ENCODE results near the gene SH2D4B. TPM values are rescaled to one million over a fixed set of nuclear protein-coding genes. Genes with fewer than 3 reads are reported as not detected.

Gene SH2D4B
- total RNA-seq, 4 donors from 2014 or later = not detected

GRCh38 chr10:80613466-80614170 is 75.9 kb downstream of the SH2D4B start:
- TF ChIP-seq, protein P1, sequence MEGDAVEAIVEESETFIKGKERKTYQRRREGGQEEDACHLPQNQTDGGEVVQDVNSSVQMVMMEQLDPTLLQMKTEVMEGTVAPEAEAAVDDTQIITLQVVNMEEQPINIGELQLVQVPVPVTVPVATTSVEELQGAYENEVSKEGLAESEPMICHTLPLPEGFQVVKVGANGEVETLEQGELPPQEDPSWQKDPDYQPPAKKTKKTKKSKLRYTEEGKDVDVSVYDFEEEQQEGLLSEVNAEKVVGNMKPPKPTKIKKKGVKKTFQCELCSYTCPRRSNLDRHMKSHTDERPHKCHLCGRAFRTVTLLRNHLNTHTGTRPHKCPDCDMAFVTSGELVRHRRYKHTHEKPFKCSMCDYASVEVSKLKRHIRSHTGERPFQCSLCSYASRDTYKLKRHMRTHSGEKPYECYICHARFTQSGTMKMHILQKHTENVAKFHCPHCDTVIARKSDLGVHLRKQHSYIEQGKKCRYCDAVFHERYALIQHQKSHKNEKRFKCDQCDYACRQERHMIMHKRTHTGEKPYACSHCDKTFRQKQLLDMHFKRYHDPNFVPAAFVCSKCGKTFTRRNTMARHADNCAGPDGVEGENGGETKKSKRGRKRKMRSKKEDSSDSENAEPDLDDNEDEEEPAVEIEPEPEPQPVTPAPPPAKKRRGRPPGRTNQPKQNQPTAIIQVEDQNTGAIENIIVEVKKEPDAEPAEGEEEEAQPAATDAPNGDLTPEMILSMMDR (IDR thresholded peaks at IDR 0.05) = no peak
- TF ChIP-seq POLR2A (IDR thresholded peaks at IDR 0.05) = no peak
- TF ChIP-seq EP300 (IDR thresholded peaks at IDR 0.05) = no peak
- TF ChIP-seq POLR2AphosphoS5 (IDR thresholded peaks at IDR 0.05) = no peak
- Histone ChIP-seq H3K4me1 (no peaks in the 10 kb centered on the region), H3K27me3 (peaks cover 12% of the 10 kb centered on the region), H3K27ac (no peak overlapping the region), H3K9me3 (no peaks in the 10 kb centered on the region), H3K36me3 (no peaks in the 10 kb centered on the region), H3K4me3 (no peak overlapping the region)
- WGBS, 2 donors (ENCODE audit: low coverage in 1 of 2) = 57% methylated on average over 4 of the region's 8 CpGs; no CpG with 5 or more reads in 1 of the 2 donors
- no peak for ATAC-seq

GRCh38 chr10:80614576-80615416 is 77.1 kb downstream of the SH2D4B start:
- WGBS, 2 donors (ENCODE audit: low coverage in 1 of 2) = 60% methylated on average over 1 of the region's 5 CpGs; no CpG with 5 or more reads in 1 of the 2 donors
- Histone ChIP-seq H3K4me3 (no peak overlapping the region), H3K4me1 (no peaks in the 10 kb centered on the region), H3K27me3 (peaks cover 12% of the 10 kb centered on the region), H3K9me3 (no peaks in the 10 kb centered on the region), H3K27ac (no peak overlapping the region), H3K36me3 (no peaks in the 10 kb centered on the region)
- no peak for ATAC-seq
- no peak for TF ChIP-seq EP300 (IDR thresholded peaks at IDR 0.05)
- TF ChIP-seq POLR2A (IDR thresholded peaks at IDR 0.05) = no peak
- TF ChIP-seq POLR2AphosphoS5 (IDR thresholded peaks at IDR 0.05) = no peak
- TF ChIP-seq, protein P1 (IDR thresholded peaks at IDR 0.05) = no peak

DNA sequence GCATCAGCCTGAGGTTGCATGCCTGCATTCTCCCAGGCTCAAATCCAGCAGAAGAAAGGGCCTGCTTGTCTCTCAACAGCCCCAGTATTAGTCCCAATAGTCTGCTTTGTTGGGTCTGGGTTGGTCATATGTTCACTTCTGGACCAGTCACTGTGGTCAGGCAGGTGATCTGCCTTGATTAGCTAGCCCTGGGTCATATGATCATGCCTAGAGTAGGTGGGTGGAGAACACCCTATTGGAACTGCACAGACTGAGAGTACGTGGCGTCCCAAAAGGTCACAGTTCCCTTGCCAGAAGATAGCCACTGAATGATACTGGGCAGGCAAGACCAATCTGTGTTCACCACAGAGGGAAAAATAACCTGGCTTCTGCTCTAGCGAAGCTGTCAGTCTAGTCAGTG is 80.1 kb downstream of the SH2D4B start:
- TF ChIP-seq POLR2AphosphoS5 (IDR thresholded peaks at IDR 0.05) (no peak), EP300 (IDR thresholded peaks at IDR 0.05) (no peak), POLR2A (IDR thresholded peaks at IDR 0.05) (no peak)
- TF ChIP-seq, protein P1 (IDR thresholded peaks at IDR 0.05) = no peak
- no peak overlapping the region for H3K4me3 ChIP-seq
- no peaks in the 10 kb centered on the region for H3K4me1 ChIP-seq
- no peaks in the 10 kb centered on the region for H3K36me3 ChIP-seq
- H3K27me3 ChIP-seq = peaks cover 12% of the 10 kb centered on the region
- no peak overlapping the region for H3K27ac ChIP-seq
- no peak for ATAC-seq
- H3K9me3 ChIP-seq = no peaks in the 10 kb centered on the region
- WGBS, 2 donors (ENCODE audit: low coverage in 1 of 2) = 92% methylated on average over 3 of the region's 3 CpGs; no CpG with 5 or more reads in 1 of the 2 donors

DNA sequence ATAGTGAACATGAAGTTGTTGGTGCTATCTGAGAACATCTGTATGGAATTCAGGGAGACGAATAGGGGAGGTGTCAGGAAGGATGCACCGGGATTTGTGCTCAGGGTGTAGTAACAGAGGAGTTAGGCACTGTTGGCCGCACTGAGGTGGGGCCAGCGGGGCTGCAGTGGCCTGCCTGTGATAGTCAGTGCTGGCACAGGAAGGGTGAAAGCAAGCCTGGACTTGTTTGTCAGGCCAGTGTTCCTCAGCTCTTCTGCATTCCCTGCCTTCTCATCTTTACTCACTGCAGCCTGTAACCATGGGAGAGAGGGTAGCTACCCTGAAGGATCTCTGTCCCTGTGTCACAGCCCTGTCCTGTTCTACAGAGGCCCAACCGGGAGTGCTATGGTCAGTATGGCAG is 81.3 kb downstream of the SH2D4B start:
- no peak for TF ChIP-seq EP300 (IDR thresholded peaks at IDR 0.05)
- TF ChIP-seq POLR2A (IDR thresholded peaks at IDR 0.05) = no peak
- no peak for TF ChIP-seq POLR2AphosphoS5 (IDR thresholded peaks at IDR 0.05)
- TF ChIP-seq, protein P1 (IDR thresholded peaks at IDR 0.05) = no peak
- 89% methylated on average over 4 of the region's 5 CpGs; no CpG with 5 or more reads in 1 of the 2 donors for WGBS, 2 donors (ENCODE audit: low coverage in 1 of 2)

More for the DNA sequence above, 81.3 kb downstream of the SH2D4B start:
- no peak for ATAC-seq
- Histone ChIP-seq H3K9me3 (no peaks in the 10 kb centered on the region), H3K36me3 (no peaks in the 10 kb centered on the region), H3K4me3 (no peak overlapping the region), H3K27ac (no peak overlapping the region), H3K4me1 (no peaks in the 10 kb centered on the region), H3K27me3 (peaks cover 12% of the 10 kb centered on the region)
